Measurements from ENCODE around the gene TRAPPC12. TPM values are rescaled to one million over a fixed set of nuclear protein-coding genes. Genes with fewer than 3 reads are reported as not detected.

The TRAPPC12 gene
- total RNA-seq, 1 experiment from 2014 or later, result 72.8 TPM

GRCh38 chr2:3396920-3397559 lies 17.5 kb downstream of the TRAPPC12 start:
- ATAC-seq (no peak), DNase-seq (ENCODE audit: low spot score) (no peak)
- Mint-ChIP-seq H3K27me3 (ENCODE audit: low read depth) (no peaks in the 10 kb centered on the region), H3K4me3 (no peak overlapping the region), H3K9me3 (peaks cover 30% of the 10 kb centered on the region), H3K27ac (no peak overlapping the region), H3K4me1 (peaks cover 20% of the 10 kb centered on the region), H3K36me3 (peaks cover 65% of the 10 kb centered on the region)
- ChIA-PET POLR2A (no interaction called here), CTCF (no interaction called here)
- TF ChIP-seq ZSCAN18 (CRISPR knock-in tag; IDR thresholded peaks at IDR 0.05) (no peak), PREB (CRISPR knock-in tag; IDR thresholded peaks at IDR 0.05; ENCODE audit: borderline replicate concordance) (no peak), E2F4 (CRISPR knock-in tag; IDR thresholded peaks at IDR 0.05; ENCODE audit: borderline replicate concordance, low read depth) (no peak), AFF4 (CRISPR knock-in tag; IDR thresholded peaks at IDR 0.05; ENCODE audit: borderline replicate concordance) (no peak), TCF7 (CRISPR knock-in tag; IDR thresholded peaks at IDR 0.05; ENCODE audit: low read depth) (no peak), TEAD1 (CRISPR knock-in tag; IDR thresholded peaks at IDR 0.05) (no peak)

GRCh38 chr2:3398857-3399256 lies 19.4 kb downstream of the TRAPPC12 start:
- ChIA-PET POLR2A (no interaction called here), CTCF (interaction anchor here (0.8 to 1.2 kb wide), 3 partner anchors 21 to 93 kb away, joined by 3 to 7 read pairs (median 3); partner anchors contain the start of gene EIPR1)
- Mint-ChIP-seq H3K4me3 (no peak overlapping the region), H3K4me1 (peaks cover 20% of the 10 kb centered on the region), H3K36me3 (peaks cover 57% of the 10 kb centered on the region), H3K9me3 (peaks cover 30% of the 10 kb centered on the region), H3K27me3 (ENCODE audit: low read depth) (no peaks in the 10 kb centered on the region), H3K27ac (no peak overlapping the region)
- ATAC-seq (peak; percentile 72), DNase-seq (ENCODE audit: low spot score) (no peak)
- TF ChIP-seq NFATC4 (CRISPR knock-in tag; IDR thresholded peaks at IDR 0.05) (no peak), TEAD1 (CRISPR knock-in tag; IDR thresholded peaks at IDR 0.05) (no peak), RORB (CRISPR knock-in tag; IDR thresholded peaks at IDR 0.05) (no peak), ZNF121 (CRISPR knock-in tag; IDR thresholded peaks at IDR 0.05) (no peak), ELF4 (CRISPR knock-in tag; IDR thresholded peaks at IDR 0.05; ENCODE audit: low read depth) (no peak), E2F1 (CRISPR knock-in tag; IDR thresholded peaks at IDR 0.05) (no peak), GRHL2 (CRISPR knock-in tag; IDR thresholded peaks at IDR 0.05; ENCODE audit: insufficient replicate concordance, severe bottlenecking) (no peak), ERG (CRISPR knock-in tag; IDR thresholded peaks at IDR 0.05) (no peak), NR3C1 (CRISPR knock-in tag; conservative IDR thresholded peaks at IDR 0.05; ENCODE audit: low read depth) (no peak), SOX15 (CRISPR knock-in tag; IDR thresholded peaks at IDR 0.05) (no peak), USF2 (CRISPR knock-in tag; IDR thresholded peaks at IDR 0.05) (no peak), ZNF425 (CRISPR knock-in tag; conservative IDR thresholded peaks at IDR 0.05) (no peak)
